HEK293T (cell line): ENCODE data around the gene USHBP1.

Experiments
- CTCF ChIA-PET: fragments of 350-600 bp; formaldehyde crosslinking; extraction: SDS; loops from one replicate; lab custom pipeline; 2021; ENCODE audit warnings: antibody characterized with exemption, inconsistent platforms; lab: Yijun Ruan, JAX
- POLR2A ChIA-PET: fragments of 350-600 bp; formaldehyde crosslinking; extraction: SDS; loops from one replicate; lab custom pipeline; 2020; ENCODE audit warnings: antibody characterized with exemption, inconsistent platforms; lab: Yijun Ruan, JAX
- DNase-seq: peaks from one replicate; pipeline ENCODE4 v3.0.0; 2012; ENCODE audit warnings: mixed read lengths; ENCODE audit errors: extremely low spot score
- ARNT ChIP-seq: fragments of 450-650 bp; IDR thresholded peaks from 2 replicates; pipeline ENCODE4 v1.6.1; 2017; ENCODE audit warnings: mild to moderate bottlenecking
- BHLHE40 ChIP-seq: fragments of 450-650 bp; IDR thresholded peaks from 2 replicates; pipeline ENCODE4 v1.6.1; 2016; ENCODE audit warnings: mild to moderate bottlenecking, moderate library complexity, borderline replicate concordance
- CTBP1 ChIP-seq: fragments of 450-650 bp; IDR thresholded peaks from 2 replicates; pipeline ENCODE4 v1.6.1; 2016; ENCODE audit warnings: borderline replicate concordance
- ELF4 ChIP-seq: fragments of 450-650 bp; IDR thresholded peaks from 2 replicates; pipeline ENCODE4 v1.6.1; 2017; ENCODE audit warnings: antibody characterized with exemption
- FOXA1 ChIP-seq: fragments of 450-650 bp; IDR thresholded peaks from 2 replicates; pipeline ENCODE4 v1.6.1; 2016; ENCODE audit warnings: mild to moderate bottlenecking
- FOXK2 ChIP-seq: fragments of 450-650 bp; IDR thresholded peaks from 2 replicates; pipeline ENCODE4 v1.6.1; 2016; ENCODE audit warnings: mild to moderate bottlenecking
- FOXM1 ChIP-seq: fragments of 450-650 bp; IDR thresholded peaks from 2 replicates; pipeline ENCODE4 v1.6.1; 2017; ENCODE audit warnings: mild to moderate bottlenecking, borderline replicate concordance
- HDGF ChIP-seq: fragments of 450-650 bp; IDR thresholded peaks from 2 replicates; pipeline ENCODE4 v1.6.1; 2017; ENCODE audit warnings: antibody characterized with exemption, borderline replicate concordance
- L3MBTL2 ChIP-seq: fragments of 450-650 bp; conservative IDR thresholded peaks from 2 replicates; pipeline ENCODE4 v1.6.1; 2016; ENCODE audit warnings: mild to moderate bottlenecking
- LEF1 ChIP-seq: fragments of 450-650 bp; IDR thresholded peaks from 2 replicates; pipeline ENCODE4 v1.6.1; 2017; ENCODE audit warnings: mild to moderate bottlenecking, borderline replicate concordance
- NFRKB ChIP-seq: fragments of 450-650 bp; IDR thresholded peaks from 2 replicates; pipeline ENCODE4 v1.6.1; 2016; ENCODE audit warnings: mild to moderate bottlenecking, moderate library complexity
- PKNOX1 ChIP-seq: fragments of 450-650 bp; IDR thresholded peaks from 2 replicates; pipeline ENCODE4 v1.6.1; 2016
- SP1 ChIP-seq: fragments of 450-650 bp; IDR thresholded peaks from 2 replicates; pipeline ENCODE4 v1.6.1; 2017
- SUZ12 ChIP-seq: fragments of 450-650 bp; IDR thresholded peaks from 2 replicates; pipeline ENCODE4 v1.6.1; 2016; ENCODE audit warnings: mild to moderate bottlenecking
- TARDBP ChIP-seq: fragments of 450-650 bp; IDR thresholded peaks from 2 replicates; pipeline ENCODE4 v1.6.1; 2016
- ZNF384 ChIP-seq: fragments of 450-650 bp; IDR thresholded peaks from 2 replicates; pipeline ENCODE4 v1.6.1; 2016

USHBP1 gene

GRCh38 chr19:17260842-17261325 lies 3.7 kb downstream of the USHBP1 start:
- no peak for TF ChIP-seq LEF1
- peak; percentile 57 for TF ChIP-seq L3MBTL2
- ChIA-PET CTCF (interaction anchor here (0.6 to 1.4 kb wide), 11 partner anchors 8 to 125 kb away, joined by 3 to 6 read pairs (median 4); partner anchors contain the start of gene ANO8), POLR2A (interaction anchor here (1.5 to 1.6 kb wide), 2 partner anchors 25 to 46 kb away, joined by 3 to 4 read pairs; partner anchors contain the start of gene USE1)
- peak; percentile 91 for DNase-seq

- no peak for TF ChIP-seq L3MBTL2
- no peak for TF ChIP-seq HDGF
- no peak for TF ChIP-seq ELF4
- TF ChIP-seq LEF1, result no peak
- TF ChIP-seq FOXK2, result no peak
- TF ChIP-seq SP1, result no peak
- TF ChIP-seq ZNF384, result no peak
- no peak for TF ChIP-seq NFRKB
- TF ChIP-seq FOXM1, result no peak
- DNase-seq, result no peak
- POLR2A ChIA-PET, result interaction anchor here (1.0 to 1.6 kb wide), 3 partner anchors 24 to 45 kb away, joined by 3 to 4 read pairs (median 3); partner anchors contain the start of gene USE1
- CTCF ChIA-PET, result interaction anchor here (0.6 to 1.4 kb wide), 9 partner anchors 7 to 126 kb away, joined by 3 to 5 read pairs (median 4); no protein-coding TSS in a partner anchor
These were observed 4.6 kb downstream of the USHBP1 start for GRCh38 chr19:17259934-17260333.

GRCh38 chr19:17259118-17259780 lies 5.3 kb downstream of the USHBP1 start:
- no peak for TF ChIP-seq SUZ12
- no peak for TF ChIP-seq SP1
- no peak for TF ChIP-seq FOXM1
- no peak for TF ChIP-seq LEF1
- no peak for TF ChIP-seq TARDBP
- TF ChIP-seq ARNT, result no peak
- TF ChIP-seq FOXA1, result no peak
- TF ChIP-seq ELF4, result no peak
- no peak for TF ChIP-seq PKNOX1
- TF ChIP-seq NFRKB, result no peak
- no peak for TF ChIP-seq BHLHE40
- TF ChIP-seq HDGF, result no peak
- TF ChIP-seq L3MBTL2, result no peak
- TF ChIP-seq FOXK2, result no peak
- no peak for TF ChIP-seq ZNF384
- no peak for TF ChIP-seq CTBP1
- ChIA-PET POLR2A (interaction anchor here (0.9 to 1.6 kb wide), 6 partner anchors 9 to 45 kb away, joined by 3 to 5 read pairs (median 3); partner anchors contain the start of genes OCEL1 and USE1), CTCF (interaction anchor here (0.7 to 1.4 kb wide), 3 partner anchors 11 to 34 kb away, joined by 3 to 5 read pairs (median 4); no protein-coding TSS in a partner anchor)
- no peak for DNase-seq

GRCh38 chr19:17256130-17256529 lies 8.4 kb downstream of the USHBP1 start:
- TF ChIP-seq NFRKB (no peak), TARDBP (no peak), FOXK2 (no peak), L3MBTL2 (no peak), HDGF (no peak), FOXA1 (no peak), PKNOX1 (no peak), SP1 (no peak), BHLHE40 (no peak), CTBP1 (no peak)
- DNase-seq, result no peak
- POLR2A ChIA-PET, result interaction anchor here (0.7 kb wide), 1 partner anchor 14 kb away, joined by 4 read pairs; no protein-coding TSS in a partner anchor
- CTCF ChIA-PET, result no interaction called here

- ChIA-PET POLR2A (no interaction called here), CTCF (no interaction called here)
- TF ChIP-seq L3MBTL2 (no peak), NFRKB (no peak), ELF4 (no peak), PKNOX1 (peak; percentile 52; the same call in 1 of the 2 replicates), BHLHE40 (no peak)
- DNase-seq, result no peak
These were observed 9.4 kb downstream of the USHBP1 start for GRCh38 chr19:17255150-17255621.

- POLR2A ChIA-PET, result no interaction called here
These were observed 9.9 kb downstream of the USHBP1 start for GRCh38 chr19:17254636-17255035.

More at GRCh38 chr19:17254636-17255035, 9.9 kb downstream of the USHBP1 start:
- DNase-seq, result no peak
- TF ChIP-seq TARDBP, result no peak
- TF ChIP-seq ARNT, result no peak
- TF ChIP-seq NFRKB, result no peak
- no peak for TF ChIP-seq ZNF384
- CTCF ChIA-PET, result no interaction called here
